ENCODE results near the gene KIF26B.

- no peak for TF ChIP-seq CTCF (IDR thresholded peaks at IDR 0.05)
- no peak for TF ChIP-seq JUN (CRISPR knock-in tag; IDR thresholded peaks at IDR 0.05)
- TF ChIP-seq USF1 (CRISPR knock-in tag; IDR thresholded peaks at IDR 0.05) = no peak
- no peak for TF ChIP-seq ATF2 (CRISPR knock-in tag; IDR thresholded peaks at IDR 0.05; ENCODE audit: borderline replicate concordance, low read depth)
Observed at GRCh38 chr1:245645894-245646293, 491.1 kb downstream of the KIF26B start.
